ENCODE measurements around the gene SLC43A1. TPM values are rescaled to one million over a fixed set of nuclear protein-coding genes. Genes with fewer than 3 reads are reported as not detected.

SLC43A1 gene
- total RNA-seq, 4 donors from 2014 or later = 7.4 to 35.1 (median 15.8) TPM

GRCh38 chr11:57555393-57555792, 39.9 kb upstream of the SLC43A1 start:
- H3K4me3 ChIP-seq = no peak overlapping the region
- no peaks in the 10 kb centered on the region for H3K4me1 ChIP-seq
- intact Hi-C loops (cut with DNase I; ENCODE audit: low total_unique reads) = no loop called here
- peaks cover 0 to 35% of the 10 kb centered on the region in 2 donors for H3K36me3 ChIP-seq
- H3K27me3 ChIP-seq = no peaks in the 10 kb centered on the region
- in situ Hi-C loops (cut with MboI; ENCODE audit: low sequenced_read_pairs in 4 of 4) = loop anchor here in 1 of 4 donors (25.0 kb wide), 1 partner anchor 257 kb away; no protein-coding TSS in a partner anchor
- H3K9me3 ChIP-seq = no peaks in the 10 kb centered on the region
- ATAC-seq (no peak), DNase-seq (no peak)
- TF ChIP-seq CTCF (IDR thresholded peaks at IDR 0.05 in 4 of 5, conservative IDR thresholded peaks at IDR 0.05 in 1 of 5) (no peak), POLR2A (IDR thresholded peaks at IDR 0.05) (no peak)
- H3K27ac ChIP-seq = no peak overlapping the region

- no peaks in the 10 kb centered on the region for H3K4me1 ChIP-seq
- no peaks in the 10 kb centered on the region for H3K9me3 ChIP-seq
- no peak overlapping the region for H3K4me3 ChIP-seq
- no peak for ATAC-seq
- H3K27me3 ChIP-seq = no peaks in the 10 kb centered on the region
- in situ Hi-C loops (cut with MboI; ENCODE audit: low sequenced_read_pairs in 4 of 4) (loop anchor here in 1 of 4 donors (25.0 kb wide), 1 partner anchor 260 kb away; no protein-coding TSS in a partner anchor), intact Hi-C loops (cut with DNase I; ENCODE audit: low total_unique reads) (no loop called here)
- no peak for DNase-seq
- TF ChIP-seq POLR2A (IDR thresholded peaks at IDR 0.05) (no peak), CTCF (IDR thresholded peaks at IDR 0.05 in 4 of 5, conservative IDR thresholded peaks at IDR 0.05 in 1 of 5) (no peak)
- H3K27ac ChIP-seq = no peak overlapping the region
- peaks cover 0 to 36% of the 10 kb centered on the region in 2 donors for H3K36me3 ChIP-seq
These were observed 37.0 kb upstream of the SLC43A1 start for GRCh38 chr11:57552479-57552878.

- H3K27ac ChIP-seq = no peak overlapping the region
- no peaks in the 10 kb centered on the region for H3K4me1 ChIP-seq
- H3K4me3 ChIP-seq = no peak overlapping the region
- H3K9me3 ChIP-seq = no peaks in the 10 kb centered on the region
- no peaks in the 10 kb centered on the region for H3K27me3 ChIP-seq
- TF ChIP-seq POLR2A (IDR thresholded peaks at IDR 0.05) = no peak
- no peak for TF ChIP-seq CTCF (IDR thresholded peaks at IDR 0.05 in 4 of 5, conservative IDR thresholded peaks at IDR 0.05 in 1 of 5)
- no peak for ATAC-seq
- DNase-seq = no peak
- in situ Hi-C loops (cut with MboI; ENCODE audit: low sequenced_read_pairs in 4 of 4) (loop anchor here in 1 of 4 donors (25.0 kb wide), 1 partner anchor 260 kb away; no protein-coding TSS in a partner anchor), intact Hi-C loops (cut with DNase I; ENCODE audit: low total_unique reads) (no loop called here)
- peaks cover 0 to 36% of the 10 kb centered on the region in 2 donors for H3K36me3 ChIP-seq
These were observed 36.4 kb upstream of the SLC43A1 start for GRCh38 chr11:57551941-57552340.

- H3K4me3 ChIP-seq = no peak overlapping the region
- no peak for DNase-seq
- in situ Hi-C loops (cut with MboI; ENCODE audit: low sequenced_read_pairs in 4 of 4) (loop anchor here in 1 of 4 donors (25.0 kb wide), 1 partner anchor 262 kb away; no protein-coding TSS in a partner anchor), intact Hi-C loops (cut with DNase I; ENCODE audit: low total_unique reads) (no loop called here)
- no peaks in the 10 kb centered on the region for H3K9me3 ChIP-seq
- no peak for ATAC-seq
- H3K4me1 ChIP-seq = no peaks in the 10 kb centered on the region
- H3K27ac ChIP-seq = no peak overlapping the region
- H3K36me3 ChIP-seq = peaks cover 0 to 44% of the 10 kb centered on the region in 2 donors
- no peaks in the 10 kb centered on the region for H3K27me3 ChIP-seq
- no peak for TF ChIP-seq CTCF (IDR thresholded peaks at IDR 0.05 in 4 of 5, conservative IDR thresholded peaks at IDR 0.05 in 1 of 5)
- no peak for TF ChIP-seq POLR2A (IDR thresholded peaks at IDR 0.05)
These were observed 34.5 kb upstream of the SLC43A1 start for GRCh38 chr11:57549983-57550382.
